Mucosa of descending colon (tissue), 3 donors: ENCODE data around the gene RPL32. TPM values are rescaled to one million over a fixed set of nuclear protein-coding genes. Genes with fewer than 3 reads are reported as not detected.

ENCODE experiments used
- ATAC-seq: fragments of 200-7000 bp; cut with Tn5 transposase; one replicate; pipeline ENCODE4 v1.9.1; 2020; ENCODE audit warnings: mild to moderate bottlenecking, moderate library complexity
- DNase-seq, 3 donors: peaks; one replicate each; pipeline ENCODE4 v3.0.0-alpha.2; 2020
- H3K36me3 ChIP-seq: fragments of 200-600 bp; one replicate; pipeline ENCODE4 v1.8.0; 2021; ENCODE audit warnings: low read depth, mild to moderate bottlenecking
- H3K4me1 ChIP-seq: fragments of 200-600 bp; one replicate; pipeline ENCODE4 v1.8.0; 2021; ENCODE audit warnings: low read depth, mild to moderate bottlenecking
- H3K4me3 ChIP-seq: fragments of 200-600 bp; one replicate; pipeline ENCODE4 v1.8.0; 2021; ENCODE audit warnings: mild to moderate bottlenecking
- H3K9me3 ChIP-seq: fragments of 200-600 bp; one replicate; pipeline ENCODE4 v1.8.0; 2021; ENCODE audit warnings: mild to moderate bottlenecking
- intact Hi-C, 2 donors: fragments of 100-400 bp; cut with DNase I in 1 of 2; cut with micrococcal nuclease in 1 of 2; formaldehyde crosslinking; loops; one replicate each; pipeline versions ENCODE4 v1.11.0 to v1.11.1; 2022; cut with DNase I, micrococcal nuclease
- total RNA-seq, 3 donors: library from RNA; stranded (reverse); fragmentation: NEBNext Ultra II Directional in 2 of 3; extraction: Animal tissue kit (Norgen Biotek cat#: 25700) in 2 of 3; gene quantifications; one replicate each; pipeline versions ENCODE4 v1.2.1 to v1.2.4, GENCODE V29; 2021 to 2023
- TF ChIP-seq, protein P1 (sequence below): fragments of 200-600 bp; IDR thresholded peaks from one replicate; pipeline ENCODE4 v1.8.0; 2022; ENCODE audit warnings: antibody characterized with exemption, mild to moderate bottlenecking
- donor health status: DM: no; HTN: no; CAD: no; lungs with moderate emphysema.
- donor health status: DM: no; HTN: no; CAD: no.
- donor health status: DM: no; HTN: yes; CAD: no.

RPL32 gene
- total RNA-seq, 3 donors from 2014 or later = 1,042 to 1,233 (median 1,185) TPM

- no peak for DNase-seq
- no peaks in the 10 kb centered on the region for H3K9me3 ChIP-seq
- intact Hi-C loops = no loop called here
- H3K4me3 ChIP-seq = no peak overlapping the region
- ATAC-seq = no peak
- peaks cover 9% of the 10 kb centered on the region for H3K36me3 ChIP-seq
- peaks cover 18% of the 10 kb centered on the region for H3K4me1 ChIP-seq
- TF ChIP-seq, protein P1, sequence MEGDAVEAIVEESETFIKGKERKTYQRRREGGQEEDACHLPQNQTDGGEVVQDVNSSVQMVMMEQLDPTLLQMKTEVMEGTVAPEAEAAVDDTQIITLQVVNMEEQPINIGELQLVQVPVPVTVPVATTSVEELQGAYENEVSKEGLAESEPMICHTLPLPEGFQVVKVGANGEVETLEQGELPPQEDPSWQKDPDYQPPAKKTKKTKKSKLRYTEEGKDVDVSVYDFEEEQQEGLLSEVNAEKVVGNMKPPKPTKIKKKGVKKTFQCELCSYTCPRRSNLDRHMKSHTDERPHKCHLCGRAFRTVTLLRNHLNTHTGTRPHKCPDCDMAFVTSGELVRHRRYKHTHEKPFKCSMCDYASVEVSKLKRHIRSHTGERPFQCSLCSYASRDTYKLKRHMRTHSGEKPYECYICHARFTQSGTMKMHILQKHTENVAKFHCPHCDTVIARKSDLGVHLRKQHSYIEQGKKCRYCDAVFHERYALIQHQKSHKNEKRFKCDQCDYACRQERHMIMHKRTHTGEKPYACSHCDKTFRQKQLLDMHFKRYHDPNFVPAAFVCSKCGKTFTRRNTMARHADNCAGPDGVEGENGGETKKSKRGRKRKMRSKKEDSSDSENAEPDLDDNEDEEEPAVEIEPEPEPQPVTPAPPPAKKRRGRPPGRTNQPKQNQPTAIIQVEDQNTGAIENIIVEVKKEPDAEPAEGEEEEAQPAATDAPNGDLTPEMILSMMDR = no peak
These were observed 3.0 kb downstream of the RPL32 start for GRCh38 chr3:12838179-12838965.

DNA sequence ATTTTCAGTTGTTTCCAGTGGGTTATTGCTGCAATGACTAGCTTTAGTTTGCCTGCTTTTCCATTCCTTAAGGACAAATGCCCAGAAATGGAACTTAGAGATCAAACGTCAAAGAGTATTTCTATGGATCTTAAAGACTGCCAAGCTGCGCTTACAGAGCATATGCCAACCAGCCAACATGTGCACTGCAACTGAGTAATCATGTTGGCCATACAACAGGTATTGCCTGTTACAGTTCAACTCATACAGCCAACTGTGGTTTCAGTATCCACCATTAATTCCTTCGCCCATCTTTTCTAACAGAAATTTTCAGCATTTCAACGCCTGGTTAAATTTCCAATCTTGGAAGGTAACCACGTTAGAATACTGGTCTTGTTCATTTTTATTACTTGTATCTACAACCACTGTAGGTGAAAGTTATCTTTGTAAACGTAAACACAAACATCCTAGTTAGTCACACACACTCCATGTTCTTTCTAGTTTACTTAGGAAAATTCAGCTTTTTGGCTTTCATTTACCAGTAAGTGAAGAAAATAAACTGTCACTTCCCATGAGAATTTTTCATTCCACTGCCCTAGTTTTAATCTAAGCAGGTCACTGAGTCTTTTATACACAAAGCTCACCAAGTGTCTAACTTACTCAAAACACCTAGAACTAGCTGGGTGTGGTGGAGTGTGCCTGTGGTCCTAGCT, 3.9 kb downstream of the RPL32 start:
- DNase-seq = no peak
- no peaks in the 10 kb centered on the region for H3K9me3 ChIP-seq
- H3K36me3 ChIP-seq = peaks cover 9% of the 10 kb centered on the region
- ATAC-seq = no peak
- TF ChIP-seq, protein P1 = no peak
- intact Hi-C loops = no loop called here
- H3K4me3 ChIP-seq = no peak overlapping the region
- H3K4me1 ChIP-seq = peaks cover 18% of the 10 kb centered on the region

DNA sequence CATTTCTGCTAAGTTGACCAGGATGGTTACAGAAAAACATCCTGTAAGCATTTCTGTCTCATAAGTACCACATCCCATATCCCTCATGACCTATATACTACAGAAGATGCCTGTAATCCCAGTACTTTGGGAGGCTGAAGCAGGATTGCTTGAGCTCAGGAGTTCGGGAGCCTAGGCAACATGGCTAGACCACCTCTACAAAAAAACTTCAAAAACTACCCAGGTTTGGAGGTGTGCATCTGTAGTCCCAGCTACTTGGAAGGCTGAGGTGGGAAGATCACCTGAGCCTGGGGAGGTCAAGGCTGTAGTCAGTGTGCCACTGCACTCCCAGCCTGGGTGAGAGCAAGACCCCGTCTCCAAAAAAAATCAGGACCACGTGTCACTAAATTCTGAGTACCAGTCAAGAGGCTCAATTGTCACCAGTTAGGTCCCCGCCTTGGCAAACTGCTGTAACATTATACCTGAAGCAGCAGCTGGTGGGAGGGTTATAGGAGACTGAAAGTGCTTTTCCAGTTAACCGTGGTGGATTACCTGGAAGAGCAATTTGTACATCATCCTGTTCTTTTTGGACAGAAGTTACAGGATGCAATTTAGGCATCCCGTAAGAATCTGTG, 6.2 kb downstream of the RPL32 start:
- intact Hi-C loops = no loop called here
- ATAC-seq = no peak
- Histone ChIP-seq H3K4me1 (peaks cover 16% of the 10 kb centered on the region), H3K4me3 (no peak overlapping the region), H3K9me3 (no peaks in the 10 kb centered on the region), H3K36me3 (peaks cover 9% of the 10 kb centered on the region)
- DNase-seq = no peak
- TF ChIP-seq, protein P1 = no peak

- no peak for ATAC-seq
- TF ChIP-seq, protein P1 = no peak
- DNase-seq = no peak
These were observed 7.9 kb downstream of the RPL32 start for GRCh38 chr3:12833222-12834161.

More at GRCh38 chr3:12833222-12834161, 7.9 kb downstream of the RPL32 start:
- no peak overlapping the region for H3K4me3 ChIP-seq
- no peaks in the 10 kb centered on the region for H3K36me3 ChIP-seq
- intact Hi-C loops = no loop called here
- H3K9me3 ChIP-seq = no peaks in the 10 kb centered on the region
- H3K4me1 ChIP-seq = peaks cover 3% of the 10 kb centered on the region
